Measurements from ENCODE around the gene SERPINA3. TPM values are rescaled to one million over a fixed set of nuclear protein-coding genes. Genes with fewer than 3 reads are reported as not detected.
A peak's percentile ranks its signal among the peaks of the same experiment; 100 is the strongest.

The SERPINA3 gene
- total and polyA plus RNA-seq, 3 donors from 2014 or later: 27.4 to 238 (median 28.2) TPM

- H3K27ac ChIP-seq: no peak overlapping the region
- no peaks in the 10 kb centered on the region for H3K27me3 ChIP-seq
- H3K9me3 ChIP-seq: no peaks in the 10 kb centered on the region
- 82 to 97% methylated on average over 7 to 9 of the region's 9 CpGs for WGBS, 2 donors
- peaks cover 15% of the 10 kb centered on the region for H3K4me1 ChIP-seq
- TF ChIP-seq POLR2A (IDR thresholded peaks at IDR 0.05): no peak
- TF ChIP-seq, protein P1, sequence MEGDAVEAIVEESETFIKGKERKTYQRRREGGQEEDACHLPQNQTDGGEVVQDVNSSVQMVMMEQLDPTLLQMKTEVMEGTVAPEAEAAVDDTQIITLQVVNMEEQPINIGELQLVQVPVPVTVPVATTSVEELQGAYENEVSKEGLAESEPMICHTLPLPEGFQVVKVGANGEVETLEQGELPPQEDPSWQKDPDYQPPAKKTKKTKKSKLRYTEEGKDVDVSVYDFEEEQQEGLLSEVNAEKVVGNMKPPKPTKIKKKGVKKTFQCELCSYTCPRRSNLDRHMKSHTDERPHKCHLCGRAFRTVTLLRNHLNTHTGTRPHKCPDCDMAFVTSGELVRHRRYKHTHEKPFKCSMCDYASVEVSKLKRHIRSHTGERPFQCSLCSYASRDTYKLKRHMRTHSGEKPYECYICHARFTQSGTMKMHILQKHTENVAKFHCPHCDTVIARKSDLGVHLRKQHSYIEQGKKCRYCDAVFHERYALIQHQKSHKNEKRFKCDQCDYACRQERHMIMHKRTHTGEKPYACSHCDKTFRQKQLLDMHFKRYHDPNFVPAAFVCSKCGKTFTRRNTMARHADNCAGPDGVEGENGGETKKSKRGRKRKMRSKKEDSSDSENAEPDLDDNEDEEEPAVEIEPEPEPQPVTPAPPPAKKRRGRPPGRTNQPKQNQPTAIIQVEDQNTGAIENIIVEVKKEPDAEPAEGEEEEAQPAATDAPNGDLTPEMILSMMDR (IDR thresholded peaks at IDR 0.05): no peak
- no peak overlapping the region for H3K4me3 ChIP-seq
- no peaks in the 10 kb centered on the region for H3K36me3 ChIP-seq (ENCODE audit: low read depth, missing control alignments)
- intact Hi-C loops (cut with DNase I; ENCODE audit: low total_unique reads): no loop called here
- no peak for DNase-seq
Measured at GRCh38 chr14:94650806-94651805, 38.9 kb downstream of the SERPINA3 start.

DNA sequence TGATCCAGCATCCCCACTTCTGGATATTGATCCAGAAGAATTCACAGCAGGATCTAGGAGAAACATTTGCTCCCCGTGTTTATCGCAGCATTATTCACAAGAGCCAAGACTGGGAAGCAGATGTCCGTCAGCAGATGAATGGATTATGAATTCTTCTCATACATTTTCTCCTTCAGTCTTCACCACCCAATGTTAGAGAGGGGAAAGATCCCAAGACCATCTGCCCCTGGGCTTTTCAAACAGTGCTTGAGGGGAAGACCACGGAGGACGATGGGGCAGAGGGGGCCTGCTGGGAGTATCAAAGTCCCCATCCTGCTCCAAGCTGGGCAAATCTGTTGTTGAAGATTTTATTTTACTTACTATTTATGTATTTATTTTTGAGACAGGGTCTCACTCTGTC, 41.1 kb downstream of the SERPINA3 start:
- intact Hi-C loops (cut with DNase I; ENCODE audit: low total_unique reads): no loop called here
- H3K27ac ChIP-seq: no peak overlapping the region
- no peak for DNase-seq

GRCh38 chr14:94654071-94654861, 42.1 kb downstream of the SERPINA3 start:
- Histone ChIP-seq H3K27ac (peak overlapping the region; percentile 2 to 39), H3K27me3 (no peaks in the 10 kb centered on the region), H3K9me3 (no peaks in the 10 kb centered on the region), H3K4me3 (no peak overlapping the region), H3K4me1 (peaks cover 15% of the 10 kb centered on the region), H3K36me3 (ENCODE audit: low read depth, missing control alignments) (no peaks in the 10 kb centered on the region)
- DNase-seq: peak; percentile 88
- 28 to 51% methylated on average over 10 to 13 of the region's 13 CpGs for WGBS, 2 donors
- intact Hi-C loops (cut with DNase I; ENCODE audit: low total_unique reads): no loop called here
- TF ChIP-seq, protein P1 (IDR thresholded peaks at IDR 0.05): no peak
- TF ChIP-seq POLR2A (IDR thresholded peaks at IDR 0.05): no peak

More for the DNA sequence above, 41.1 kb downstream of the SERPINA3 start:
- H3K36me3 ChIP-seq (ENCODE audit: low read depth, missing control alignments): no peaks in the 10 kb centered on the region
- no peaks in the 10 kb centered on the region for H3K27me3 ChIP-seq
- TF ChIP-seq POLR2A (IDR thresholded peaks at IDR 0.05): no peak
- TF ChIP-seq, protein P1 (IDR thresholded peaks at IDR 0.05): no peak
- H3K9me3 ChIP-seq: no peaks in the 10 kb centered on the region
- 84 to 96% methylated on average over 5 of the region's 5 CpGs for WGBS, 2 donors
- peaks cover 15% of the 10 kb centered on the region for H3K4me1 ChIP-seq
- no peak overlapping the region for H3K4me3 ChIP-seq

- H3K27me3 ChIP-seq: no peaks in the 10 kb centered on the region
- intact Hi-C loops (cut with DNase I; ENCODE audit: low total_unique reads): no loop called here
- no peaks in the 10 kb centered on the region for H3K9me3 ChIP-seq
- H3K4me3 ChIP-seq: no peak overlapping the region
- TF ChIP-seq, protein P1 (IDR thresholded peaks at IDR 0.05): no peak
- no peak for TF ChIP-seq POLR2A (IDR thresholded peaks at IDR 0.05)
- no peak overlapping the region for H3K27ac ChIP-seq
- no peak for DNase-seq
- peaks cover 15% of the 10 kb centered on the region for H3K4me1 ChIP-seq
- H3K36me3 ChIP-seq (ENCODE audit: low read depth, missing control alignments): no peaks in the 10 kb centered on the region
- WGBS, 2 donors: 38 to 41% methylated on average over 11 of the region's 11 CpGs
Measured at GRCh38 chr14:94655169-94655710, 43.0 kb downstream of the SERPINA3 start.

Data from testis (tissue), 3 donors.